ENCODE data around the gene SOX6.
"Not testable (repeated sequence)": the region's sequence is repeated elsewhere in the genome, so short reads cannot be mapped to it uniquely, and the experiment has no call there.

DNA sequence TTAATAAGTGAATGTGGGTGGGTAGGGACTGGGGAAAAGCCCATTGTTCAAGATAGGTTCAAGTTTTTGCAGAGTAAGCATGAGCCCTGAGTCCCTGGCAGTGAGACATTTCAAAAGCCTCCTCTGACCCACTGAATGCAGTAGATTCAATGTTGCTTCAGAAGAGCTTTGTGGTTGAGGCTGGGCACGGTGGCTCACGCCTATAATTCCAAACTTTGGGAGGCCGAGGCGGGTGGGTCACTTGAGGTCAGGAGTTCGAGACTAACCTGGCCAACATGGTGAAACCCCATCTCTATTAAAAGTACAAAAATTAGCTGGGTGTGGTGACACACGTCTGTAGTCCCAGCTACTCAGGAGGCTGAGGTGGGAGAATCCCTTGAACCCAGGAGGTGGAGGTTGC, 433.6 kb downstream of the SOX6 start:
- TF ChIP-seq, protein P1, sequence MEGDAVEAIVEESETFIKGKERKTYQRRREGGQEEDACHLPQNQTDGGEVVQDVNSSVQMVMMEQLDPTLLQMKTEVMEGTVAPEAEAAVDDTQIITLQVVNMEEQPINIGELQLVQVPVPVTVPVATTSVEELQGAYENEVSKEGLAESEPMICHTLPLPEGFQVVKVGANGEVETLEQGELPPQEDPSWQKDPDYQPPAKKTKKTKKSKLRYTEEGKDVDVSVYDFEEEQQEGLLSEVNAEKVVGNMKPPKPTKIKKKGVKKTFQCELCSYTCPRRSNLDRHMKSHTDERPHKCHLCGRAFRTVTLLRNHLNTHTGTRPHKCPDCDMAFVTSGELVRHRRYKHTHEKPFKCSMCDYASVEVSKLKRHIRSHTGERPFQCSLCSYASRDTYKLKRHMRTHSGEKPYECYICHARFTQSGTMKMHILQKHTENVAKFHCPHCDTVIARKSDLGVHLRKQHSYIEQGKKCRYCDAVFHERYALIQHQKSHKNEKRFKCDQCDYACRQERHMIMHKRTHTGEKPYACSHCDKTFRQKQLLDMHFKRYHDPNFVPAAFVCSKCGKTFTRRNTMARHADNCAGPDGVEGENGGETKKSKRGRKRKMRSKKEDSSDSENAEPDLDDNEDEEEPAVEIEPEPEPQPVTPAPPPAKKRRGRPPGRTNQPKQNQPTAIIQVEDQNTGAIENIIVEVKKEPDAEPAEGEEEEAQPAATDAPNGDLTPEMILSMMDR (IDR thresholded peaks at IDR 0.05; ENCODE audit: low read depth, low read length): not testable (repeated sequence)
- not testable (repeated sequence) for TF ChIP-seq EZH2phosphoT487 (IDR thresholded peaks at IDR 0.05; ENCODE audit: low read depth)
